ENCODE results near the gene CRTAC1. TPM values are rescaled to one million over a fixed set of nuclear protein-coding genes. Genes with fewer than 3 reads are reported as not detected.

The CRTAC1 gene
- total and polyA plus RNA-seq, 4 donors, result 0.14 to 0.33 (median 0.26) TPM

DNA sequence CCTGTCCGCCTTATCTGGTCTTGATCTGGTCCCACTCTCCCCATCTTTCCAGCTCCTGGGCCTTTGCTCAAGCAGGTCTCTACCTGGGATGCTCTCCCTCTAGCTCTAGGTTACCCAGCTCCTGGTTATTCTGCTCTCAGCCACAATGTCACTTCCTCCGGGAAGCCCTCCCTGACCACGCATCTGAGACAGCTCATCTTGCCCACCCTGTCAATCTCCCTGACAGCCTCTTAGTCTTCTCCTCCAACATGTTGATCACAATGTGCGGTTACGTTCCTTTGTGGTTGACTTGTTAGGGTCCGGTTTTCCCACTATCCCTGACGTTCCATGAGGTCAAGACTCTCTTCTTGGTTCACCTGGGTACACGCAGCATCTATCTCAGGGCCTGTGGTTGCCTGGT lies 125.1 kb downstream of the CRTAC1 start:
- Histone ChIP-seq H3K27me3 (ENCODE audit: control insufficient read depth in 4 of 4, insufficient read depth in 4 of 4, low read length in 3 of 4) (peaks cover 0 to 6% (median 0%) of the 10 kb centered on the region in 4 donors), H3K4me1 (ENCODE audit: control insufficient read depth in 4 of 4, insufficient read depth in 4 of 4, low read length in 3 of 4) (no peaks in the 10 kb centered on the region), H3K9me3 (ENCODE audit: control insufficient read depth in 4 of 4, low read length in 3 of 4) (no peaks in the 10 kb centered on the region), H3K9ac (ENCODE audit: low read depth in 1 of 2, low read length in 2 of 2) (no peak overlapping the region), H3K36me3 (ENCODE audit: control insufficient read depth in 4 of 4, insufficient read depth in 3 of 4, low read depth in 1 of 4, low read length in 3 of 4) (no peaks in the 10 kb centered on the region), H3K27ac (ENCODE audit: low read depth in 1 of 2, low read length in 2 of 2) (no peak overlapping the region), H3K4me3 (ENCODE audit: low read depth in 1 of 3, low read length in 3 of 3) (no peak overlapping the region)
- no peak for DNase-seq (ENCODE audit: low spot score)
- no peak for TF ChIP-seq FOXA2 (IDR thresholded peaks at IDR 0.05)
- TF ChIP-seq EGR1 (IDR thresholded peaks at IDR 0.05; ENCODE audit: low read depth in 2 of 2), result no peak
- TF ChIP-seq, protein P1, sequence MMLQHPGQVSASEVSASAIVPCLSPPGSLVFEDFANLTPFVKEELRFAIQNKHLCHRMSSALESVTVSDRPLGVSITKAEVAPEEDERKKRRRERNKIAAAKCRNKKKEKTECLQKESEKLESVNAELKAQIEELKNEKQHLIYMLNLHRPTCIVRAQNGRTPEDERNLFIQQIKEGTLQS (IDR thresholded peaks at IDR 0.05), result no peak
- TF ChIP-seq YY1 (IDR thresholded peaks at IDR 0.05), result no peak
- no peak for TF ChIP-seq HNF4G (IDR thresholded peaks at IDR 0.05)
- no peak for TF ChIP-seq GABPA (IDR thresholded peaks at IDR 0.05 in 1 of 2, conservative IDR thresholded peaks at IDR 0.05 in 1 of 2)
- TF ChIP-seq, protein P2, sequence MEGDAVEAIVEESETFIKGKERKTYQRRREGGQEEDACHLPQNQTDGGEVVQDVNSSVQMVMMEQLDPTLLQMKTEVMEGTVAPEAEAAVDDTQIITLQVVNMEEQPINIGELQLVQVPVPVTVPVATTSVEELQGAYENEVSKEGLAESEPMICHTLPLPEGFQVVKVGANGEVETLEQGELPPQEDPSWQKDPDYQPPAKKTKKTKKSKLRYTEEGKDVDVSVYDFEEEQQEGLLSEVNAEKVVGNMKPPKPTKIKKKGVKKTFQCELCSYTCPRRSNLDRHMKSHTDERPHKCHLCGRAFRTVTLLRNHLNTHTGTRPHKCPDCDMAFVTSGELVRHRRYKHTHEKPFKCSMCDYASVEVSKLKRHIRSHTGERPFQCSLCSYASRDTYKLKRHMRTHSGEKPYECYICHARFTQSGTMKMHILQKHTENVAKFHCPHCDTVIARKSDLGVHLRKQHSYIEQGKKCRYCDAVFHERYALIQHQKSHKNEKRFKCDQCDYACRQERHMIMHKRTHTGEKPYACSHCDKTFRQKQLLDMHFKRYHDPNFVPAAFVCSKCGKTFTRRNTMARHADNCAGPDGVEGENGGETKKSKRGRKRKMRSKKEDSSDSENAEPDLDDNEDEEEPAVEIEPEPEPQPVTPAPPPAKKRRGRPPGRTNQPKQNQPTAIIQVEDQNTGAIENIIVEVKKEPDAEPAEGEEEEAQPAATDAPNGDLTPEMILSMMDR (IDR thresholded peaks at IDR 0.05; ENCODE audit: low read depth, low read length, missing input control), result no peak
- no peak for TF ChIP-seq HNF4A (conservative IDR thresholded peaks at IDR 0.05)
- TF ChIP-seq SP1 (IDR thresholded peaks at IDR 0.05), result no peak
- no peak for TF ChIP-seq NR2F2 (IDR thresholded peaks at IDR 0.05)
- TF ChIP-seq, protein P3, sequence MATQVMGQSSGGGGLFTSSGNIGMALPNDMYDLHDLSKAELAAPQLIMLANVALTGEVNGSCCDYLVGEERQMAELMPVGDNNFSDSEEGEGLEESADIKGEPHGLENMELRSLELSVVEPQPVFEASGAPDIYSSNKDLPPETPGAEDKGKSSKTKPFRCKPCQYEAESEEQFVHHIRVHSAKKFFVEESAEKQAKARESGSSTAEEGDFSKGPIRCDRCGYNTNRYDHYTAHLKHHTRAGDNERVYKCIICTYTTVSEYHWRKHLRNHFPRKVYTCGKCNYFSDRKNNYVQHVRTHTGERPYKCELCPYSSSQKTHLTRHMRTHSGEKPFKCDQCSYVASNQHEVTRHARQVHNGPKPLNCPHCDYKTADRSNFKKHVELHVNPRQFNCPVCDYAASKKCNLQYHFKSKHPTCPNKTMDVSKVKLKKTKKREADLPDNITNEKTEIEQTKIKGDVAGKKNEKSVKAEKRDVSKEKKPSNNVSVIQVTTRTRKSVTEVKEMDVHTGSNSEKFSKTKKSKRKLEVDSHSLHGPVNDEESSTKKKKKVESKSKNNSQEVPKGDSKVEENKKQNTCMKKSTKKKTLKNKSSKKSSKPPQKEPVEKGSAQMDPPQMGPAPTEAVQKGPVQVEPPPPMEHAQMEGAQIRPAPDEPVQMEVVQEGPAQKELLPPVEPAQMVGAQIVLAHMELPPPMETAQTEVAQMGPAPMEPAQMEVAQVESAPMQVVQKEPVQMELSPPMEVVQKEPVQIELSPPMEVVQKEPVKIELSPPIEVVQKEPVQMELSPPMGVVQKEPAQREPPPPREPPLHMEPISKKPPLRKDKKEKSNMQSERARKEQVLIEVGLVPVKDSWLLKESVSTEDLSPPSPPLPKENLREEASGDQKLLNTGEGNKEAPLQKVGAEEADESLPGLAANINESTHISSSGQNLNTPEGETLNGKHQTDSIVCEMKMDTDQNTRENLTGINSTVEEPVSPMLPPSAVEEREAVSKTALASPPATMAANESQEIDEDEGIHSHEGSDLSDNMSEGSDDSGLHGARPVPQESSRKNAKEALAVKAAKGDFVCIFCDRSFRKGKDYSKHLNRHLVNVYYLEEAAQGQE (IDR thresholded peaks at IDR 0.05), result no peak
- TF ChIP-seq, protein P4, sequence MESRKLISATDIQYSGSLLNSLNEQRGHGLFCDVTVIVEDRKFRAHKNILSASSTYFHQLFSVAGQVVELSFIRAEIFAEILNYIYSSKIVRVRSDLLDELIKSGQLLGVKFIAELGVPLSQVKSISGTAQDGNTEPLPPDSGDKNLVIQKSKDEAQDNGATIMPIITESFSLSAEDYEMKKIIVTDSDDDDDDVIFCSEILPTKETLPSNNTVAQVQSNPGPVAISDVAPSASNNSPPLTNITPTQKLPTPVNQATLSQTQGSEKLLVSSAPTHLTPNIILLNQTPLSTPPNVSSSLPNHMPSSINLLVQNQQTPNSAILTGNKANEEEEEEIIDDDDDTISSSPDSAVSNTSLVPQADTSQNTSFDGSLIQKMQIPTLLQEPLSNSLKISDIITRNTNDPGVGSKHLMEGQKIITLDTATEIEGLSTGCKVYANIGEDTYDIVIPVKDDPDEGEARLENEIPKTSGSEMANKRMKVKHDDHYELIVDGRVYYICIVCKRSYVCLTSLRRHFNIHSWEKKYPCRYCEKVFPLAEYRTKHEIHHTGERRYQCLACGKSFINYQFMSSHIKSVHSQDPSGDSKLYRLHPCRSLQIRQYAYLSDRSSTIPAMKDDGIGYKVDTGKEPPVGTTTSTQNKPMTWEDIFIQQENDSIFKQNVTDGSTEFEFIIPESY (IDR thresholded peaks at IDR 0.05), result no peak
- no peak for TF ChIP-seq RXRA (IDR thresholded peaks at IDR 0.05)
- TF ChIP-seq TAF1 (conservative IDR thresholded peaks at IDR 0.05), result no peak
- TF ChIP-seq FOXA1 (IDR thresholded peaks at IDR 0.05), result no peak
- no peak for TF ChIP-seq JUND (IDR thresholded peaks at IDR 0.05)
- TF ChIP-seq, protein P5, sequence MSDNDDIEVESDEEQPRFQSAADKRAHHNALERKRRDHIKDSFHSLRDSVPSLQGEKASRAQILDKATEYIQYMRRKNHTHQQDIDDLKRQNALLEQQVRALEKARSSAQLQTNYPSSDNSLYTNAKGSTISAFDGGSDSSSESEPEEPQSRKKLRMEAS (IDR thresholded peaks at IDR 0.05), result no peak
- no peak for TF ChIP-seq RAD21 (IDR thresholded peaks at IDR 0.05)
- 80% methylated on average over 8 of the region's 8 CpGs for whole genome bisulfite sequencing

All from liver (tissue), 9 donors.